Measurements from ENCODE around the gene ATP1B3.

- TF ChIP-seq EZH2 (conservative IDR thresholded peaks at IDR 0.05; ENCODE audit: low read depth, low read length) (no peak), RNF219 (CRISPR knock-in tag; IDR thresholded peaks at IDR 0.05) (no peak), CTCF (CRISPR knock-in tag; IDR thresholded peaks at IDR 0.05) (no peak), GATAD2A (CRISPR knock-in tag; IDR thresholded peaks at IDR 0.05) (no peak), ARNT (IDR thresholded peaks at IDR 0.05) (no peak), ZNF274 (CRISPR knock-in tag; IDR thresholded peaks at IDR 0.05) (no peak), SAFB2 (CRISPR knock-in tag; IDR thresholded peaks at IDR 0.05; ENCODE audit: borderline replicate concordance, low read depth) (no peak)
Observed at GRCh38 chr3:141834292-141834691, 42.2 kb upstream of the ATP1B3 start.

Data from HepG2 (cell line).